ENCODE data around the gene TRAPPC6A.

TRAPPC6A gene

GRCh38 chr19:45159210-45159970 lies 18.6 kb downstream of the TRAPPC6A start:
- Histone ChIP-seq H3K9ac (ENCODE audit: low read depth, low read length) (no peak overlapping the region), H3K36me3 (ENCODE audit: control insufficient read depth, insufficient read depth, low read length) (no peaks in the 10 kb centered on the region), H3K27me3 (ENCODE audit: control insufficient read depth, insufficient read depth, low read length) (no peaks in the 10 kb centered on the region), H3K4me1 (ENCODE audit: control insufficient read depth, insufficient read depth, low read length) (peaks cover 1% of the 10 kb centered on the region), H3K9me3 (ENCODE audit: control insufficient read depth, insufficient read depth, low read length) (no peaks in the 10 kb centered on the region), H3K4me3 (ENCODE audit: low read depth, low read length) (no peak overlapping the region)

DNA sequence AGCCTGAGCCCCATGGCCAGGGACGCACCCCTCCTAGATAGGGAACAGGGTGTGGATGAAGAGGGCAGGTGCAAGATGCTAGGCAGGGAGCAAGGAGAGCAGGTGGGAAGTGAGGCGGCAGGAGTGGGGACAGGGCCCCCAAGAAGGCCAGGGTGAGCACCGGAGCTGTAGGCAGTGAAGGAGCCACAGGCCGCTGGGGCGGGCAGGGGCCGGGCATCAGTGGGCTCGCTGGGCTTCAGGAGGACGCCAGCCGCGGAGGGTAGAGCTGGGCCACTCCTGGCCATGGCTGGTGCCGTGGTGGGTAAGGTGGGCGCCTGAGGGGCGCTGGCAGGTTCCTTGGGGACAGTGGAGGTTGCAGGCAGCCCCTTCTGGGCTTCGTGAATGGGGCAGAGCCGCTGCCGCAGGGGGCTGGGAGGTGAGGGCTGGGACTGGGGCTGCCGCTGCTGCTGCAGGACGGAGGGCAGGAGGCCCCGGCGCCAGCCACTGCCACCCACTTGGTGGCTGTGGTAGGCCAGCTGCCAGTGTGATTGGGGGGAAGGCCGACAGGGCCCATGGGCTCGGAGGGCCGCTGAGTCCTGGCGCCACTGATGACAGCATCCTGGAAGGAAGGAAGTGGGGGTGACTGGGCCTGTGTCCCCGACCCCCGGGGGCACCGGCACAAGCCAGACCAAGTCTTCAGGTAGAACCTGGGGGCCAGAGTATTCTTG lies 19.4 kb downstream of the TRAPPC6A start:
- H3K9me3 ChIP-seq (ENCODE audit: control insufficient read depth, insufficient read depth, low read length): no peaks in the 10 kb centered on the region
- no peak overlapping the region for H3K4me3 ChIP-seq (ENCODE audit: low read depth, low read length)
- H3K9ac ChIP-seq (ENCODE audit: low read depth, low read length): no peak overlapping the region
- H3K36me3 ChIP-seq (ENCODE audit: control insufficient read depth, insufficient read depth, low read length): no peaks in the 10 kb centered on the region
- peaks cover 4% of the 10 kb centered on the region for H3K27me3 ChIP-seq (ENCODE audit: control insufficient read depth, insufficient read depth, low read length)
- peaks cover 5% of the 10 kb centered on the region for H3K4me1 ChIP-seq (ENCODE audit: control insufficient read depth, insufficient read depth, low read length)

DNA sequence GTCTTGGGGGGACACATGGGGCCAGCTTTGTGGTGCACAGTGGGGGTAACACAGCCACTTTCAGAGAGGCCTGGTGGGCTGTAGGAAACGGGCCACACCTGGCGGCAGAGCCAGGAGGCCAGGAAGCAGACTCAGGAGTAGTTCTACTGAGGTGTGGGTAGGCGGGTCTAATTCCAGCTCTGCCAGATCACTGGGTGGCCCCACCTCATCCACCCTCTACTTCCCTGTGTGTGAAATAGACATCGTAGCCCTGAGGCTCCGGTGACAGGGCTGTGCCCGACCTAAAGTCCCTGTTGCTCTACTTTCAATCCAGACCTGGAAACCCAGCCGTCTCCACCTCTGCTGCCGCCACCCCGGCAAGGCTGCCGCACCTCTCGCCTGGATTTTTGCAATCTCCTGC lies 21.3 kb downstream of the TRAPPC6A start:
- Histone ChIP-seq H3K4me3 (ENCODE audit: low read depth, low read length) (no peak overlapping the region), H3K27me3 (ENCODE audit: control insufficient read depth, insufficient read depth, low read length) (peaks cover 11% of the 10 kb centered on the region), H3K9me3 (ENCODE audit: control insufficient read depth, insufficient read depth, low read length) (no peaks in the 10 kb centered on the region), H3K36me3 (ENCODE audit: control insufficient read depth, insufficient read depth, low read length) (no peaks in the 10 kb centered on the region), H3K4me1 (ENCODE audit: control insufficient read depth, insufficient read depth, low read length) (peaks cover 5% of the 10 kb centered on the region), H3K9ac (ENCODE audit: low read depth, low read length) (no peak overlapping the region)

DNA sequence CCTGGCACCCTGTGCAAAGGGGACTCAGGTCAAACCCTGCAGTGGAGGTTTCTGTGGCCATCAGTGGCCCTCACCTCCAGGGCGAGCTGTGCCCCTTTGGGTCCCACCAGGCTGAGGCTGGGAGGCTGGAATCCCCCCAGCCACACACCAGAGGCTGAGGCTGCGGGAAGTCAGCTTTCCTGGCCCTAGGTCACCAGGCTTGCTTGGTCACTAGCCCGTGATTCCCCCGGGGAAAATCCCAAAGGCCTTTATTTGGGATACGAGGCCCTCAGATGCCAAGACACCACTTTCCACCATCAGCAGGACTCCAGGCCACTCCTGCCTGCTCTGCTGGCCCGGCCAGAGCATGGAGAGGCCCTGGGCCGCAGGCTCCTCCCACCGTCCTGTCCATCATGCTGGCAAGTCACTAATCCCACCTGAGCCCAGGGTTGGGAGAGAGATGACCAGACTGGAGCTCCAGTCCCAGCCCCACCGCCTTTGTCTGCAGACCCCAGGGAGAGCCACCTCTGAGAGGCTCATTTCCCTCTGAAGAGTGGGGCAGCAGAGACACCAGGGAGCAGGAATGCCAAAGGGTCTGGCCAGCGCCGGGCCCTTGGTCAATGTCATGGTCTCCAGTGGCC lies 21.9 kb downstream of the TRAPPC6A start:
- Histone ChIP-seq H3K9ac (ENCODE audit: low read depth, low read length) (no peak overlapping the region), H3K4me3 (ENCODE audit: low read depth, low read length) (no peak overlapping the region), H3K36me3 (ENCODE audit: control insufficient read depth, insufficient read depth, low read length) (no peaks in the 10 kb centered on the region), H3K4me1 (ENCODE audit: control insufficient read depth, insufficient read depth, low read length) (peaks cover 5% of the 10 kb centered on the region), H3K27me3 (ENCODE audit: control insufficient read depth, insufficient read depth, low read length) (peaks cover 11% of the 10 kb centered on the region), H3K9me3 (ENCODE audit: control insufficient read depth, insufficient read depth, low read length) (no peaks in the 10 kb centered on the region)

DNA sequence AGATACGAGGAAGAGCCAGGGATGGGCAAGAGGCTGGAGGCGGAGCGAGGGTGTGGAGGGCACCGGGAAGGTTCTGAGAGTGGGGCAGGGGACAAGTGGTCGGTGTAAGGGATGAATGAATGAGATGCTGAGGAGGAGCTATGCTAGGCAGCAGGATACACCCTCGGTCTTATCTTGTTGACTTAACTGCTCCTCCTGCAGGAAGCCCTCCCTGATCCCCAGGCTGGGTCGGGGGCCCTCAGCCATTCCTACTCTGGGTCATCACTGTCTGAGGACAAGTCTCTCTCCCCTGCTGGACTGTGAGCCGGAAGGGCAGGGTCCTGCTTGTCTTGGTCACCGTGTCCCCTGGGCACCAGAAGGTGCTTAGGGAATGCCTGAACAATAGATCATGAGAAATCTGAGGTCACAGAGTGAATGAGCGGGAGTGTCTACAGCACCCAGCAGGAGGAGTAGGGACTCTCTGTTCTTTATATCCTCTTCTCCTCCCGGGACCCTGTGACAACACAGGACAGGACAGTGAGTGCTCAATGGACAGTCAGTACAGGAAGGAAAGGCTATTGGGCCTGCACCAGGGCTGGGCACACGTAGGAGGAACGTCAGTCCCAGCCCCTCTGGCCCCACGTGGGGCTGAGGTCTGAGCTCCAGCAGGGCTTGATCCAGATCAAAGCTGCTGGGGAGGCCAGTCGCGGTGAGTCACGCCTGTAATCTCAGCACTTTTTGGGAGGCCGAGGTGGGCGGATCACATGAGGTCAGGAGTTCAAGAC lies 23.8 kb downstream of the TRAPPC6A start:
- Histone ChIP-seq H3K27me3 (ENCODE audit: control insufficient read depth, insufficient read depth, low read length) (peaks cover 11% of the 10 kb centered on the region), H3K4me3 (ENCODE audit: low read depth, low read length) (peak overlapping the region; percentile 49), H3K9me3 (ENCODE audit: control insufficient read depth, insufficient read depth, low read length) (no peaks in the 10 kb centered on the region), H3K36me3 (ENCODE audit: control insufficient read depth, insufficient read depth, low read length) (peaks cover 4% of the 10 kb centered on the region), H3K9ac (ENCODE audit: low read depth, low read length) (no peak overlapping the region), H3K4me1 (ENCODE audit: control insufficient read depth, insufficient read depth, low read length) (peaks cover 5% of the 10 kb centered on the region)

- Histone ChIP-seq H3K4me1 (ENCODE audit: control insufficient read depth, insufficient read depth, low read length) (peaks cover 5% of the 10 kb centered on the region), H3K9me3 (ENCODE audit: control insufficient read depth, insufficient read depth, low read length) (no peaks in the 10 kb centered on the region)
These were observed 24.5 kb downstream of the TRAPPC6A start for GRCh38 chr19:45153339-45154063.

DNA sequence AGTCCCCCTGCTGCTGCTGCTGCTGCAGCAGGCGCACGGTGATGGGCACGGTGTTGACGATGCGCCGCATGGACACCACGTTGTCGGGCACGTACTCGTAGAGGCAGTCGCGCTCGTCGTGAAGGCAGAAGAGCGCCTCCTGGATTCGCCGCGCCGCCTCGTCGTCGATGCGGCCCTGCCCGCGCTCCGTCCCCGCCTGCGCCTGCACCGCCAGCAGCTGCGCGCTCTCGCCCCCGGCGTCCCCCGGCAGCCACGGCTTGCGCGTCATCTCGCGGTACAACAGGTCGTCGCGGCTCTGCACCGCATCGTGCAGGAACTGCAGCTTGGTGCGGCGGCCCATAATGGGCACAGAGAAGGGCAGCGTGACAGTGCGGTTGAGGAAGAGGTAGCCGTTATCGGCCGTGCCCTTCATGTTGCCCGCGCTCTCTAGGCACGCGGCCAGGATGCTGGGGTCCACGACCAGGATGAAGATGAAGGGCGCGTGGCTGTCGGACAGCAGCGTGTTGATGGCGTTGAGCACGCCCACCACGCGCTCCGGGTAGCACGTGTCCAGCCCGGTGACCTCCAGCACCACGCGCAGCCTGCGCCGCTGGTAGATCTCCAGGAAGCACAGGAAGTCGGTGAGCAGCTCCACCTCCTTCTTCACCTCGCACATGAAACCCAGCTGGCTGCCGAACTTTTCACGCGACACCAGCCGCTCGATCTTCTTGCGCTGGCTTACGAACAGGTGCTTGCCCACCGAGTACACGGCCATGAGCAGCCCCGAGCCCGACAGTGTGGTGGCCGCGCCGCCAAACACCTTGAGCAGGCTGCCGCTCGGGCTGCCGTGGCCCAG lies 25.3 kb downstream of the TRAPPC6A start:
- H3K9ac ChIP-seq (ENCODE audit: low read depth, low read length): no peak overlapping the region
- H3K27me3 ChIP-seq (ENCODE audit: control insufficient read depth, insufficient read depth, low read length): peaks cover 11% of the 10 kb centered on the region
- H3K9me3 ChIP-seq (ENCODE audit: control insufficient read depth, insufficient read depth, low read length): no peaks in the 10 kb centered on the region
- H3K4me1 ChIP-seq (ENCODE audit: control insufficient read depth, insufficient read depth, low read length): peaks cover 5% of the 10 kb centered on the region
- peaks cover 4% of the 10 kb centered on the region for H3K36me3 ChIP-seq (ENCODE audit: control insufficient read depth, insufficient read depth, low read length)
- peak overlapping the region; percentile 49 for H3K4me3 ChIP-seq (ENCODE audit: low read depth, low read length)

More at GRCh38 chr19:45153339-45154063, 24.5 kb downstream of the TRAPPC6A start:
- H3K36me3 ChIP-seq (ENCODE audit: control insufficient read depth, insufficient read depth, low read length): peaks cover 4% of the 10 kb centered on the region
- H3K4me3 ChIP-seq (ENCODE audit: low read depth, low read length): peak overlapping the region; percentile 49
- peaks cover 11% of the 10 kb centered on the region for H3K27me3 ChIP-seq (ENCODE audit: control insufficient read depth, insufficient read depth, low read length)
- H3K9ac ChIP-seq (ENCODE audit: low read depth, low read length): no peak overlapping the region

DNA sequence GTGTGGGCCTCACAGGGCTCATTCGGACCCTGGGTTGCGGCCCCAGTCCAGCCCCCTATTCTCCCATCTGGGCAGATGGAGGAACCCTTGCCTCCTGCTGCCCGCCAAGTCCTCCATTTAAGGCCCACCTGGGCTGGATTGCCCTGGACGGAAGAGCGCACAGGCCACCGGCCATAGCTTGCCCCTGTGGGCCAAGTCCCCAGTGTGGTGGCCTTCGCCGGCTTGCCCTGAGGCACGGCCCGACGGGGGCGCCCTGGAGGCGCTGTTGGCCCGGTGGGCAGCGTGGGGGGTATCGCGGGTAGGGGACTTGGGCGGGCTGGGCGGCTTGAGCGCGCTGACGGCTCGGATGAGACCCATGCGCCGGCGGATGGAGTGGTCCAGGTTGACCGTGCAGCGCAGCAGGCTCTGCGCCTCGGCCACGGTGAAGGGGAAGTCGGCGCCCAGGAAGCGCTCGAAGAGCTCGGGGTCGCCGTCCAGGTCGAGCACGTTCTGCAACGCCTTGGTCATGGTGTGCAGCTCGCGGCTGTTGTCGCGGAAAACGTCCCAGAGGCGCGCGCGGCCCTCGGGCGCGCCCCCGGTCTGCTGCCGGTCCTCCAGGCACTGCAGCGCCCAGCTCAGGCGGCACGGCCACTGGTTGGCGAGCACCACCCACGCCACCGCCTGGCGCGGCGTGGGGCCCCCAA lies 26.1 kb downstream of the TRAPPC6A start:
- no peak overlapping the region for H3K4me3 ChIP-seq (ENCODE audit: low read depth, low read length)
- peaks cover 5% of the 10 kb centered on the region for H3K4me1 ChIP-seq (ENCODE audit: control insufficient read depth, insufficient read depth, low read length)
- H3K27me3 ChIP-seq (ENCODE audit: control insufficient read depth, insufficient read depth, low read length): peaks cover 11% of the 10 kb centered on the region
- H3K9ac ChIP-seq (ENCODE audit: low read depth, low read length): no peak overlapping the region
- peaks cover 4% of the 10 kb centered on the region for H3K36me3 ChIP-seq (ENCODE audit: control insufficient read depth, insufficient read depth, low read length)
- H3K9me3 ChIP-seq (ENCODE audit: control insufficient read depth, insufficient read depth, low read length): no peaks in the 10 kb centered on the region

DNA sequence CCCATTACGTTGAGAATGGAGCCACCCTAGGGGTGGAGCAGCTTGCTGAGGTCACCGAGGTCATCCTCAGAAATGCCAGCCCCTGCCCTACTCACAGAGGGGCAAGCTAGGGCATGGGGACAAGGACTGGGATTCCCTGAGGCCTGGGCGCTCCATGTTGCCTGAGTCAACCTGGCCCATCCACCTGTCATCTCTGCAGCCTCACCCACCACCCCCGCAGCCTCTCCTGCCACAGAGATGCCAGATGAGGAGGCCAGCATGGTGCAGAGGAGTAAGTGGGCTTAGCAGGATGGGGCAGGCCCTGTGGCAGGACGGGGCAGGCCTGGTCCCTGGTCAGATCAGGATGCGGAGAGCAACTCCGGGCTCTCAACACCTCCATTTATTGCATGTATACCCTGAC lies 26.7 kb downstream of the TRAPPC6A start:
- Histone ChIP-seq H3K9ac (ENCODE audit: low read depth, low read length) (no peak overlapping the region), H3K4me1 (ENCODE audit: control insufficient read depth, insufficient read depth, low read length) (peaks cover 5% of the 10 kb centered on the region), H3K9me3 (ENCODE audit: control insufficient read depth, insufficient read depth, low read length) (no peaks in the 10 kb centered on the region), H3K27me3 (ENCODE audit: control insufficient read depth, insufficient read depth, low read length) (peaks cover 11% of the 10 kb centered on the region), H3K4me3 (ENCODE audit: low read depth, low read length) (no peak overlapping the region), H3K36me3 (ENCODE audit: control insufficient read depth, insufficient read depth, low read length) (peaks cover 8% of the 10 kb centered on the region)

- Histone ChIP-seq H3K9ac (ENCODE audit: low read depth, low read length) (no peak overlapping the region), H3K27me3 (ENCODE audit: control insufficient read depth, insufficient read depth, low read length) (peaks cover 11% of the 10 kb centered on the region), H3K4me1 (ENCODE audit: control insufficient read depth, insufficient read depth, low read length) (peaks cover 5% of the 10 kb centered on the region), H3K9me3 (ENCODE audit: control insufficient read depth, insufficient read depth, low read length) (no peaks in the 10 kb centered on the region), H3K36me3 (ENCODE audit: control insufficient read depth, insufficient read depth, low read length) (peaks cover 11% of the 10 kb centered on the region), H3K4me3 (ENCODE audit: low read depth, low read length) (no peak overlapping the region)
These were observed 27.2 kb downstream of the TRAPPC6A start for GRCh38 chr19:45150751-45151281.

All from iPS-15b (cell line).